A375 (cell line): ENCODE results near the gene MS4A1. TPM values are rescaled to one million over a fixed set of nuclear protein-coding genes. Genes with fewer than 3 reads are reported as not detected.

Experiments
- total RNA-seq: library from RNA; depleted of rRNA; stranded (reverse); fragments of >200 nt; shearing (Covaris generic); gene quantifications from 2 replicates; pipeline ENCODE4 v1.2.3, GENCODE V29; 2014; rRNA removed

MS4A1 gene
- not detected in 2 replicates for total RNA-seq

DNA sequence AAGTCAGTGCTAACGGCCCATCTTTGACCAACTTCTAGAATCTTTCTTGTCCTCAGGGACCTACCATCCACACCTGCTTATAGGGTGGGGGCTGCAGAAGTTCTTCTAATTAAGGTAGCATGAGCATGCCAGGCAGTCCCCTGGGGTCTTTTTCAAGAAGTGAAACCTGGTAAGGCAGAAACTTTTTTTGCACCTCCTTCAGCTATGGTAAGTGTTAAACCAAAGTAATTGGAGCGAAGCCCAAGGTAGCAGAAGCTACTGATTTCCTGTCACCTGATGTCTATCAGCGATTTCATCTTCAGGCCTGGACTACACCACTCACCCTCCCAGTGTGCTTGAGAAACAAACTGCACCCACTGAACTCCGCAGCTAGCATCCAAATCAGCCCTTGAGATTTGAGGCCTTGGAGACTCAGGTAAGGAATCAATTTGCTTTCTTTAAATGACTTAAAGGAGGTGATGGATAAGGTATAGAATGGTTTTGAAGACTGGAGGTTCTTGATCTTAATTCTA is at the start of gene MS4A1:
Gene MS4A1 (plus strand): TSS at position 317 of the 512 bp plus-strand sequence. CDS start 6,528 bp downstream, outside the sequence.

DNA sequence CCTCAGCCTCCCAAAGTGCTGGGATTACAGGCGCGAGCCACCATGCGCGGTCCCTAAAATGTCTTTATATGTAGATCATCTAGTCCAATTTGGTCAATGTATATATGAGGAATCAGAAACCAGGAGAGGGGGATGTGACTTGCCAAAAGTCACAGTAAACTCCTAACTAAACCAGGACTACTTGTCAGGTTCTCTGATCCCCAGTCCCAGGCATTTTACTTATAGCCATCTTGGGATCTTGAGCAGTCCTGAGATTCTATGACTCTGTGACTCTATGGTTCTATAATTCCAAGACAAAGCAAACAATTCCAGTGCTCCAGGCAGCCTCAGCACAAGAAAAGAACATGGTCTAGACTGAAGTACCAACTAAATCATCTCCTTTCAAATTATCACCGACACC is 26.4 kb upstream of the MS4A1 start, which contains the start of gene MS4A5:
Gene MS4A5 (plus strand): TSS at position 301 of the 400 bp plus-strand sequence. CDS start 103 bp downstream, outside the sequence.

DNA sequence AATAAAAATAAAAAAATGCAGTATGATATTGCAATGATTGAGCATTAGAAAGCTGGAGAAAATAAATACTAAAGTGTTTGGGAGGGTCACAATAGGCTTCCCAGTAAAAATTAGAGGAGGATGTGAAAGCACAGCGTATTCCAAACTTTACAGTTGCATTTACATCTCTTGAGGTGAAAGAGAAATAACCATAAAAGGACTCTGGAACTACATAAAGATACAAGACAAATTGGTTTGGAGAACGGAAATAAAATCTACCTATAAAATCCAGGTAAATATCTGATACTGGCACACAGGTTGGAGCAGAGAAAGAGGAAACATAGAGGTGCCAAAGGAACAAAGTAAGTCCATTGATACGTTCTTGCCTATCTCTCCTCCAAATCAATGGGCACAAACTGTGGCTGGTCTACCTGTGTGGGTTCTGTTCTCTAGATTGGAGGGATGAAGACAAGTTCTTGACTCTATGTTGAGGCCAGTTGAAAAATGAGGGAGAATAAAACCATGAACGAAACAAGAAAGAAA is 36.9 kb downstream of the MS4A1 start, which contains the start of gene MS4A12:
Gene MS4A12 (plus strand): TSS at position 291 of the 522 bp plus-strand sequence. CDS start 4,541 bp downstream, outside the sequence.

DNA sequence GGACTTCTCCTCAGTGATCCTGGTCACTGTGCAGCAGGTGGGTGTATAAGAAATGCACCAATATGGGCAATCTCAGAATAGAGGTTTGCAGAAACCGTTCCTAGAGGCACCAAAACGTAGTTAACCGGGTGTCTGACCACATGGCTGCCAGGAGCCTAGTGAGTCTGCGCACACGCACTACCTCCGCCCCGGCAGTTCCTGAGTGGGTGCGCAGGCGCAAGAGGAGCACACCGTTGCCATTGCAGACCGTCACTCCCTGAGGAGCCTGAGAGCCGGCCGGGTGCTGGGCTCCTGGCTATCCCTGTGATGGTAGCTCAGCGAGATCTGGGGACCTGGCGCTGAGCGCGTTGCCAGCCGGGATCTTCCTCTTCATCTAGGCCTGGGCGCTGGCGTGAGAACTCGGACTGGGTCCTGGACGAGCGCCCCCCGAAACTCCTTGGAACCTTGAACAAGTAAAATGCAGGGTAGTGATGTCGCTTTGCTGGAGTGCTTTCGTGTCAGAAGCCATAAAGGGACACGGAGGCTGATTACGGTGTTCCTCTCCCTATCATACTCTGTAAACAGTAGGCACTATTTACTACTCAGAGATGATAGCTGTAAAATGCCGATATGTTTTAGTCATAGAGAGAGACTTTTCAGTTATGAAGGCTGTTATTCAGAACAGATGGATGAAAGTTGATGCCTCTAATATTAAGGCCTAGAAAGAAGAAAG is 59.7 kb downstream of the MS4A1 start, which contains the start of gene MS4A13:
Gene MS4A13 (plus strand): TSS at position 249 of the 712 bp plus-strand sequence. CDS start 2,692 bp downstream, outside the sequence.

Other genes starting within 250 kb of the MS4A1 start
- gene MS4A4E, start 212.7 kb upstream of the MS4A1 start, total RNA-seq, result not detected in 2 replicates
- gene MS4A4A, start 175.2 kb upstream of the MS4A1 start, total RNA-seq, result not detected in 2 replicates
- not detected in 2 replicates for gene MS4A6E, start 128.6 kb upstream of the MS4A1 start, total RNA-seq
- gene MS4A7, start 77.3 kb upstream of the MS4A1 start, total RNA-seq, result not detected in 2 replicates
- gene MS4A14, start 59.4 kb upstream of the MS4A1 start, total RNA-seq, result not detected in 2 replicates
- gene MS4A5, start 26.3 kb upstream of the MS4A1 start, total RNA-seq, result not detected in 2 replicates
- gene MS4A12, start 36.9 kb downstream of the MS4A1 start, total RNA-seq, result not detected in 2 replicates
- gene MS4A13, start 59.5 kb downstream of the MS4A1 start, total RNA-seq, result 0.13 and 0.30 TPM in 2 replicates
- gene MS4A8, start 243.8 kb downstream of the MS4A1 start, total RNA-seq, result not detected in 2 replicates